AML-193 (cell line): ENCODE data around the gene RSBN1.
"Not testable (repeated sequence)": the region's sequence is repeated elsewhere in the genome, so short reads cannot be mapped to it uniquely, and the experiment has no call there.

Experiments
- DNase-seq, 2 experiments: peaks; one replicate each; lab custom pipeline; 2025; lab: John Stamatoyannopoulos, UW

The RSBN1 gene

DNA sequence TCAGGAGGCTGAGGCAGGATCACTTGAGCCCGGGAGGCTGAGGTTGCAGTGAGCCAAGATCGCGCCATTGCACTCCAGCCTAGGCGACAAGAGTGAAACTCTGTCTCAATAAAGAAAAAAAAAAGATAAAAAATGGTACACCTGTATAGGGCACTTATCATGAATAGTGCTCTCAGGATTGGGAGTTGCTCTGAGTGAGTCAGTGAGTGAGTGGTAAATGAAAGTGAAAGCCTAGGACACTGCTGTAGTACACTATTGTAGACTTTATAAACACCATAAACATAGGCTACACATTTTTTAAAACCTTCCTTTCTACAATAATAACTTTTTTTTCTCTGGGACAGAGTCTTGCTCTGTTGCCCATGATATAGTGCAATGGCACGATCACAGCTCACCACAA is 69.8 kb downstream of the RSBN1 start:
- no peak for DNase-seq

DNA sequence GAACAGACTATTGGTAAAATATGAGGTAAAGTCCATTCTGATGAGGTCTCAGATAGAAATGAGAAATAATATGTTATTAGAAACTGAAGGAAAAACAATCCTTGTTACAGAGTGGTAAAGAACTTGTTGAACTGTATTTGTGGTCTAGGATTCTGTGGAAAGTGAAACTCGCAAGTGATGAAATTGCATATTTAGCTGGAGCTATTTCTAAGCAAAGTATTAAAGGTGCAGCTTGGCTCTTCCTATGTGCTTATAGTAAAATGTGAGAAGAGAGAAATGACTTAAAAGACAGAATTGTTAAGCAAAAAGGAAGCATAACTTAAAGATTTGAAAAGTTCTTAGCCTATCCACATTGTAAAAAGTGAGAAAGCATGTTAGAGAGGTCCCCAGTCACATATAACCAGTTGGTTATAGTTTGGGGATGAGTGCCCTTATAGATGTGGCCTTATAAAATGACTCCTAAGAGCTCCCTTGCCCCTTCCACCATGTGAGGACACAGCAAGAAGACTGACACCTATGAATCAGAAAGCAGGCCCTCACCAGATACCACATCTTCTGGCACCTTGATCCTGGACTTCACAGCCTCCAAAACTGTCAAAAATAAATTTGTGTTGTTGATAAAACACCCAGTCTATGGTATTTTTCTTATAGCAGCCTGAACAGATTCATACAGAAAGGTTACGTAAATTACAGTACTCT is 77.8 kb downstream of the RSBN1 start:
- no peak for DNase-seq

DNA sequence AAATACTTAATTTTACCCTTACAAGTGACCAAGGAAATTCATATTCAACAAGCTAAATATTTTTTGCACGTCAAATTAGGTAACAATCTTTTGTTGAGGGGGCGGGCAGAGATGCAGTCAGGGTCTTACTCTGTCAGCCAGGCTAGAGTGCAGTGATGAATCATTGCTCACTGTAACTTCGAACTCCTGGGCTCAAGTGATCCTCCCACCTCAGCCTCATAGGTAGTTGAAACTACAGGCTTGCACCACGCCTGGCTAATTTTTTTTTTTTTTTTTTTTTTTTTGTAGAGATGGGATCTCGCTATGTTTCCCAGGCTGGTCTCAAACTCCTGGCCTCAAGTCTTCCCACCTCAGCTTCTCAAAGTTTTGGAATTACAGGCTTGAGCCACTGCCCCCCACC is 79.5 kb downstream of the RSBN1 start:
- no peak for DNase-seq

DNA sequence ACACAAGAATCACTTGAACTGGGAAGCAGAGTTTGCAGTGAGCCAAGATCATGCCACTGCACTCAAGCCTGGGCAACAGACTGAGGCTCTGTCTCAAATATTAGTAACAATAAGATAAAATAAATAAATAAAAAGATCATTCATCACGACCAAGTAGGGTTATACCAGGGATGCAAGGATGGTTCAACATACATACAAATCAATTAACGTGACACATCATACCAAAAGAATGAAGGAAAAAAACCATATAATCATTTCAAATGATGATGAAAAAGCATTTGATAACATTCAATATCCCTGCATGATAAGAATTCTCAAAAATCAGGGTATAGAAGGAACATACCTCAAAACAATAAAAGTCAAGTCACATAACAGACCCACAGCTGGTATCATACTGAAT is 91.3 kb downstream of the RSBN1 start:
- no peak for DNase-seq

DNA sequence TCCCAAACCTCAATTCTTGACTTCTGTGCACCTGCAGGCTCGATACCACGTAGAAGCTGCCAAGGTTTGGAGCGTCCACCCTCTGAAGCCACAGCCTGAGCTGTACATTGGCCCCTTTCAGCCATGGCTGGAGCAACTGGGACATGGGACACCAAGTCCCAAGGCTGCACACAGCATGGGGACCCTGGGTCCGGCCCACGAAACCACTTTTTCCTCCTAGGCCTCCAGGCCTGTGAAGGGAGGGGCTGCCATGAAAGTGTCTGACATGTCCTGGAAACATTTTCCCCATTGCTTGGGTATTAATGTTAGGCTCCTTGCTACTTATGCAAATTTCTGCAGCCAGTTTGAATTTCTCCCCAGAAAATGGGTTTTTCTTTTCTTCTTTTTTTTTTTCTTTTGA is 93.7 kb downstream of the RSBN1 start:
- DNase-seq: not testable (repeated sequence)

DNA sequence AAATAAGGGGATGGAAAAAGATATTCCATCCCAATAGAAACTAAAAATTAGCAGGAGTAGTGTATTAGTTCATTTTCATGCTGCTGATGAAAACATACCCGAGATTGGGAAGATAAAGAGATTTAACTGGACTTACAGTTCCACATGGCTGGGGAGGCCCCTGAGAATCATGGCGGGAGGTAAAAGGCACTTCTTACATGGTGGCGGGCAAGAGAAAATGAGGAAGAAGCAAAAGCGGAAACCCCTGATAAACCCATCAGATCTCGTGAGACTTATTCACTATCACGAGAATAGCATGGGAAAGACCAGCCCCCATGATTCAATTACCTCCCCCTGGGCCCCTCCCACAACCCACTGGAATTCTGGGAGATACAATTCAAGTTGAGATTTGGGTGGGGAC is 94.8 kb downstream of the RSBN1 start:
- DNase-seq: not testable (repeated sequence)

DNA sequence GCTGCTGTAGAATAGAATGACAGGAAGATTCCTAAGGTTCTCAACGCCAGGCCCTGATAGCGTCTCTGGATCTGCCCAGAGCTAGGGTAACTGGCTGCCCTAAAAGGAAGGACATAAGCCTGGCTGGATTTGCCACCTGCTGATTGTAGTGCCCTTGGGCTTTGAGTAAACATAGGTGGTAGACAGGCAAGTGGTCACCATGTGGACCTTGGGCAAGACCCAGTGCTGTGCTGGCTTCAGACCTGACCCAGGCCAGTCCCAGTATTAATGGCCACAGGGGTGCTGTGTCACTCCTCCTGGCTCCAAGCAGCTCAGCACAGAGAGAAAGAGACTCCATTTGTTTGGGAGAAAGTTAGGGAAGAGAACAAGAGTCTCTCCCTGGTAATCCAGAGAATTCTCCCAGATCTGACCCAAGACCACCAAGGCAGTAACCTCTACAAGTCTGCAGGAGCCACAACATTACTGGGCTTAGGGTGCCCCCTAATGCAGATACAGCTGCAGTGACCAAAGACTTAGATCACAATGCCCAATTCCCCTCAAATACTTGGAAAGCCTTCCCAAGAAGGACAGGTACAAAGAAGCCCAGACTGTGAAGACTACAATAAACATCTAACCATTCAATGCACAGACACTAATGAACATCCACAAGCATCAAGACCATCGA is 97.5 kb downstream of the RSBN1 start:
- no peak for DNase-seq
